ENCODE measurements around the gene HOXB4.

DNA sequence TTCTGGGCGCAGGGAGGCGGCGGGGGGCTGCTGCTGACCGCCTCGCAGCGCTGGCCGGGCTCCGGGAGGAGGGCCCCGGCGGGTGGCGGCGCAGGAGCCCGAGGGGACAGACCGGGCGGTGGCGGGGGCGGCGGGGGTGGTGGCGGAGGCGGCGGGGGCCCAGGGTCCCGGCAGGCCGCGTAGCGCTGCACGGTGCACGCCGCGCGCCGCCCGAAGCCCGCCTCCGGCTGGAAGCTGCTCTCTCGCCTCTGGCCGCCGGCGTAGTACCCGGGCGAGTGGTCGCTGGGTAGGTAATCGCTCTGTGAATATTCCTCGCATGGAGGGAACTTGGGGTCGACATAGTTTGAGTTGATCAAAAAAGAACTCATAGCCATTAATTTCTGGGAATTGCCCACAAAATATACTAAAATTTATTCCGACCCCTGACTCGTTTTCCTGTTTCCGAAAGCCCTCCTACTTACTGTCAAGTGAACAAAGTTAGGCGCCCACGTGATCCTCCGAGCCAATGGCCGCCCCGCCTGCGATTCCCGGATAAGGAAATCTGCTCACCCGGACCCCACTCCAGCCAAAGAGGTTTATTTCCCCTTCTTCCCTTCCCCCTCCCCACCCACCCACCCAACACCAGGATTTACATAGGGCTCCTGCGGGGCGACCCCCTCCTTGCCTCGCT, at the start of gene HOXB4:
- TF ChIP-seq, protein P1, sequence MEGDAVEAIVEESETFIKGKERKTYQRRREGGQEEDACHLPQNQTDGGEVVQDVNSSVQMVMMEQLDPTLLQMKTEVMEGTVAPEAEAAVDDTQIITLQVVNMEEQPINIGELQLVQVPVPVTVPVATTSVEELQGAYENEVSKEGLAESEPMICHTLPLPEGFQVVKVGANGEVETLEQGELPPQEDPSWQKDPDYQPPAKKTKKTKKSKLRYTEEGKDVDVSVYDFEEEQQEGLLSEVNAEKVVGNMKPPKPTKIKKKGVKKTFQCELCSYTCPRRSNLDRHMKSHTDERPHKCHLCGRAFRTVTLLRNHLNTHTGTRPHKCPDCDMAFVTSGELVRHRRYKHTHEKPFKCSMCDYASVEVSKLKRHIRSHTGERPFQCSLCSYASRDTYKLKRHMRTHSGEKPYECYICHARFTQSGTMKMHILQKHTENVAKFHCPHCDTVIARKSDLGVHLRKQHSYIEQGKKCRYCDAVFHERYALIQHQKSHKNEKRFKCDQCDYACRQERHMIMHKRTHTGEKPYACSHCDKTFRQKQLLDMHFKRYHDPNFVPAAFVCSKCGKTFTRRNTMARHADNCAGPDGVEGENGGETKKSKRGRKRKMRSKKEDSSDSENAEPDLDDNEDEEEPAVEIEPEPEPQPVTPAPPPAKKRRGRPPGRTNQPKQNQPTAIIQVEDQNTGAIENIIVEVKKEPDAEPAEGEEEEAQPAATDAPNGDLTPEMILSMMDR (conservative IDR thresholded peaks at IDR 0.05), result no peak
- TF ChIP-seq EZH2 (IDR thresholded peaks at IDR 0.05; ENCODE audit: low read depth), result no peak

Data from PC-9 (cell line).